ENCODE results near the gene FGF22. TPM values are rescaled to one million over a fixed set of nuclear protein-coding genes. Genes with fewer than 3 reads are reported as not detected.
"Not testable (repeated sequence)": the region's sequence is repeated elsewhere in the genome, so short reads cannot be mapped to it uniquely, and the experiment has no call there.

Gene FGF22
- total and polyA plus RNA-seq, 4 donors: 0.10 to 0.85 (median 0.34) TPM

DNA sequence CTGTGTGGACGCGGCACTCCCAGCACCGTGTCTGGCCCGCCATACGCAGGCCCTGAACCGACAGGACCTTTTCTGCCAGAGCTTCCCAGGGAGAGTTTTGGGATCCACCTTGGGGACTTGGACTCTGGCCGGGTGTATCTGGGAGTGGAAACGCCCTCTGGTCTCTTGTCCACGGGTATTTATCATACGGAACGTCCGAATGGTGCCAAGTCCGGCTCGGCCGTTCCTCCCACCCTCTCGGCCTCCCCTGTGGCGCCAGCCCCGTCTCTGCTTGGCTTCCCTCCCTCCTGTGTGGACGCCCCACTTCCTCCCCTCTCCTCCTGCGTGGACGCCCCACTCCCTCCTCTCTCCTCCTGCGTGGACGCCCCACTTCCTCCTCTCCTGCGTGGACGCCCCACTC, 37.9 kb upstream of the FGF22 start:
- Histone ChIP-seq H3K9ac (ENCODE audit: insufficient read depth in 1 of 2, low read length in 2 of 2) (no peak overlapping the region), H3K27ac (ENCODE audit: low read depth in 1 of 2, low read length in 1 of 2) (no peak overlapping the region), H3K9me3 (ENCODE audit: control insufficient read depth in 4 of 4, insufficient read depth in 3 of 4, low read length in 3 of 4) (no peaks in the 10 kb centered on the region), H3K27me3 (ENCODE audit: control insufficient read depth in 3 of 3, insufficient read depth in 3 of 3, low read length in 2 of 3) (no peaks in the 10 kb centered on the region), H3K4me3 (no peak overlapping the region), H3K36me3 (ENCODE audit: control insufficient read depth in 4 of 4, insufficient read depth in 4 of 4, low read length in 4 of 4) (no peaks in the 10 kb centered on the region), H3K4me1 (ENCODE audit: control insufficient read depth in 5 of 5, insufficient read depth in 5 of 5, low read length in 5 of 5) (no peaks in the 10 kb centered on the region)
- ATAC-seq (ENCODE audit: insufficient read depth, low FRiP score) (no peak), DNase-seq (no peak)
- WGBS, 2 donors: 68 to 88% methylated on average over 25 of the region's 25 CpGs
- TF ChIP-seq, protein P1, sequence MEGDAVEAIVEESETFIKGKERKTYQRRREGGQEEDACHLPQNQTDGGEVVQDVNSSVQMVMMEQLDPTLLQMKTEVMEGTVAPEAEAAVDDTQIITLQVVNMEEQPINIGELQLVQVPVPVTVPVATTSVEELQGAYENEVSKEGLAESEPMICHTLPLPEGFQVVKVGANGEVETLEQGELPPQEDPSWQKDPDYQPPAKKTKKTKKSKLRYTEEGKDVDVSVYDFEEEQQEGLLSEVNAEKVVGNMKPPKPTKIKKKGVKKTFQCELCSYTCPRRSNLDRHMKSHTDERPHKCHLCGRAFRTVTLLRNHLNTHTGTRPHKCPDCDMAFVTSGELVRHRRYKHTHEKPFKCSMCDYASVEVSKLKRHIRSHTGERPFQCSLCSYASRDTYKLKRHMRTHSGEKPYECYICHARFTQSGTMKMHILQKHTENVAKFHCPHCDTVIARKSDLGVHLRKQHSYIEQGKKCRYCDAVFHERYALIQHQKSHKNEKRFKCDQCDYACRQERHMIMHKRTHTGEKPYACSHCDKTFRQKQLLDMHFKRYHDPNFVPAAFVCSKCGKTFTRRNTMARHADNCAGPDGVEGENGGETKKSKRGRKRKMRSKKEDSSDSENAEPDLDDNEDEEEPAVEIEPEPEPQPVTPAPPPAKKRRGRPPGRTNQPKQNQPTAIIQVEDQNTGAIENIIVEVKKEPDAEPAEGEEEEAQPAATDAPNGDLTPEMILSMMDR (IDR thresholded peaks at IDR 0.05; ENCODE audit: control extremely low read depth, extremely low read depth): no peak

DNA sequence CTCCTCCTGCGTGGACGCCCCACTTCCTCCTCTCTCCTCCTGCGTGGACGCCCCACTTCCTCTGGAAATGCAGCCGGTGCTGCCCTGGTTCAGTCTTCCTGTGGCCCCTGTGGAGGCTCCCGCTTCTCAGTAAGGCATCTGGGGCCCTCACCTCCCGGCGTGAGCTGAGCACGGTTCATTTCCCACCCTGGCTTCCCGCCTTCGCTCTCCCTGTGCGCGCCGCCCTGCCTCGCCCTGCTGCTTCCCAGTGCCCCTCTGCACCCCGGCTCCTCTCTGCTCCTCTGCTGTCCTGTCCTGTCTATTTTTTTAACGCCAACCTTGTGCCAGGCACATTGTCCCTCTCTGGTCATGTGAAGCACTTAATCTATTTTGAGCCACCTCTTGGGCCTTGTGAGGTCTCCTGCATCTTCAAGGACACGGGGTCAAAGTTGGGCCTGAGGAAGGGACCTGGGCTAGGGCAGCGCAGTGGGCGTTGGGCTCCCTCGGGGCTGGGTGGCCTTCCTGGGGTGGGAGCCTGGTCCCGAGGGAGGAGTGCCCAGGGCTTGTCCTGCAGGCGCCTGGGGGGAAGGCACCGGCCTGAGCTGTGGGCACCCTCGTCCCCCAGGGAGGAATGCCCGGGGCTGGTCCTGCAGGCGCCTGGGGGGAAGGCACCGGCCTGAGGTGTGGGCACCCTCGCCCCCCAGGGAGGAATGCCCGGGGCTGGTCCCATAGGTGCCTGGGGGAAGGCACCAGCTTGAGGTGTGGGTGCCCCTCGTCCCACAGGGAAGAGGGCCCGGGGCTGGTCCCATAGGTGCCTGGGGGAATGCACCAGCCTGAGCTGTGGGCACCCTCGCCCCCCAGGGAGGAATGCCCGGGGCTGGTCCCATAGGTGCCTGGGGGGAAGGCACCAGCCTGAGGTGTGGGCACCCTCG, 37.0 kb upstream of the FGF22 start:
- Histone ChIP-seq H3K9ac (ENCODE audit: insufficient read depth in 1 of 2, low read length in 2 of 2) (no peak overlapping the region), H3K4me1 (ENCODE audit: control insufficient read depth in 5 of 5, insufficient read depth in 5 of 5, low read length in 5 of 5) (peaks cover 0 to 3% (median 0%) of the 10 kb centered on the region in 5 donors), H3K27ac (ENCODE audit: low read depth in 1 of 2, low read length in 1 of 2) (no peak overlapping the region), H3K4me3 (no peak overlapping the region), H3K9me3 (ENCODE audit: control insufficient read depth in 4 of 4, insufficient read depth in 3 of 4, low read length in 3 of 4) (no peaks in the 10 kb centered on the region), H3K36me3 (ENCODE audit: control insufficient read depth in 4 of 4, insufficient read depth in 4 of 4, low read length in 4 of 4) (no peaks in the 10 kb centered on the region), H3K27me3 (ENCODE audit: control insufficient read depth in 3 of 3, insufficient read depth in 3 of 3, low read length in 2 of 3) (no peaks in the 10 kb centered on the region)
- DNase-seq (no peak), ATAC-seq (ENCODE audit: insufficient read depth, low FRiP score) (no peak)
- WGBS, 2 donors: 76 to 81% methylated on average over 35 of the region's 35 CpGs
- TF ChIP-seq, protein P1 (IDR thresholded peaks at IDR 0.05; ENCODE audit: control extremely low read depth, extremely low read depth): no peak

DNA sequence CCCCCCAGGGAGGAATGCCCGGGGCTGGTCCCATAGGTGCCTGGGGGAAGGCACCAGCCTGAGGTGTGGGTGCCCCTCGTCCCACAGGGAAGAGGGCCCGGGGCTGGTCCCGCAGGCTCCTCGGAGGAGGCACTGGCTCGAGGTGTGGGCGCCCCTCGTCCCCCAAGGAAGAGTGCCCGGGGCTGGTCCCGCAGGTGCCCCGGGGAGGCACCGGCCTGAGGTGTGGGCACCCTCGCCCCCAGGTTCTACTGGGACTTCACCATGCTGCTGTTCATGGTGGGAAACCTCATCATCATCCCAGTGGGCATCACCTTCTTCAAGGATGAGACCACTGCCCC, 36.4 kb upstream of the FGF22 start:
- not testable (repeated sequence) for DNase-seq; H3K9ac ChIP-seq (ENCODE audit: insufficient read depth in 1 of 2, low read length in 2 of 2); ATAC-seq (ENCODE audit: insufficient read depth, low FRiP score); H3K4me1 ChIP-seq (ENCODE audit: control insufficient read depth in 5 of 5, insufficient read depth in 5 of 5, low read length in 5 of 5); H3K27me3 ChIP-seq (ENCODE audit: control insufficient read depth in 3 of 3, insufficient read depth in 3 of 3, low read length in 2 of 3); H3K36me3 ChIP-seq (ENCODE audit: control insufficient read depth in 4 of 4, insufficient read depth in 4 of 4, low read length in 4 of 4); H3K4me3 ChIP-seq; H3K27ac ChIP-seq (ENCODE audit: low read depth in 1 of 2, low read length in 1 of 2); H3K9me3 ChIP-seq (ENCODE audit: control insufficient read depth in 4 of 4, insufficient read depth in 3 of 4, low read length in 3 of 4)
- WGBS, 2 donors: 90 to 93% methylated on average over 13 of the region's 13 CpGs

DNA sequence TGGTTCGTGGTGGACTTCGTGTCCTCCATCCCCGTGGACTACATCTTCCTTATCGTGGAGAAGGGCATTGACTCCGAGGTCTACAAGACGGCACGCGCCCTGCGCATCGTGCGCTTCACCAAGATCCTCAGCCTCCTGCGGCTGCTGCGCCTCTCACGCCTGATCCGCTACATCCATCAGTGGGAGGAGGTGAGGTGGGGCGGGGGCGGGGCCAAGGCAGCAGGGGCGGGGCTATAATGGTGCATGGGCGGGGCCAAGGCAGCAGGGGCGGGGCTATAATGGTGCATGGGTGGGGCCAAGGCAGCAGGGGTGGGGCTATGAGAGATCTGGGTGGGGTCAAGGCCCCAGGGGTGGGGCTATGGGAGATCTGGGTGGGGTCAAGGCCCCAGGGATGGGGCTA, 35.9 kb upstream of the FGF22 start:
- not testable (repeated sequence) for H3K4me1 ChIP-seq (ENCODE audit: control insufficient read depth in 5 of 5, insufficient read depth in 5 of 5, low read length in 5 of 5); H3K27me3 ChIP-seq (ENCODE audit: control insufficient read depth in 3 of 3, insufficient read depth in 3 of 3, low read length in 2 of 3); H3K4me3 ChIP-seq; ATAC-seq (ENCODE audit: insufficient read depth, low FRiP score); DNase-seq; H3K9ac ChIP-seq (ENCODE audit: insufficient read depth in 1 of 2, low read length in 2 of 2); H3K27ac ChIP-seq (ENCODE audit: low read depth in 1 of 2, low read length in 1 of 2); H3K36me3 ChIP-seq (ENCODE audit: control insufficient read depth in 4 of 4, insufficient read depth in 4 of 4, low read length in 4 of 4); H3K9me3 ChIP-seq (ENCODE audit: control insufficient read depth in 4 of 4, insufficient read depth in 3 of 4, low read length in 3 of 4)
- 93 to 94% methylated on average over 19 to 20 of the region's 20 CpGs for WGBS, 2 donors

All from lung (tissue), 12 donors.